ENCODE data around the gene FHL2. TPM values are rescaled to one million over a fixed set of nuclear protein-coding genes. Genes with fewer than 3 reads are reported as not detected.

FHL2 gene
- polyA plus RNA-seq, 1 donor, result 66.8 TPM

DNA sequence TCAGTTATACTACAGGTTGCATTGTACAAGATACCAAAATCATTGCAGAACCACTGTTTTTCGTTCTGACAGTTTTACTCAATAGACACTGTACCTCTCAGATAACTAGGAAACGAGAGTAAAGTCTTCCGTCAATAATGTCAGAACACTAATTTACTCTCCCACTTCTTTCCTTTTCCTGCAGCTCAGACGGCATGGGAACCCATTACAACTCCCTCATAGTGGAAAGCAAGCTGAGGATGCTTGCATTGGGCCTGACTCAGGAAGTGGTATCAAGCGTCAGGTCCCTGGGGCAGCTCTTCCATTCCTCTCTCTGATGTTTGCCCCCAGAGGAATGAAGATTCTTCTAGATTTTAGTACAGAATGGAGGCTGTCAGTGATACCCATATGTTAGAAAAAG lies 23.9 kb upstream of the FHL2 start:
- DNase-seq (ENCODE audit: low read depth), result no peak

GRCh38 chr2:105421053-105421452 lies 22.2 kb upstream of the FHL2 start:
- no peak for DNase-seq (ENCODE audit: low read depth)

DNA sequence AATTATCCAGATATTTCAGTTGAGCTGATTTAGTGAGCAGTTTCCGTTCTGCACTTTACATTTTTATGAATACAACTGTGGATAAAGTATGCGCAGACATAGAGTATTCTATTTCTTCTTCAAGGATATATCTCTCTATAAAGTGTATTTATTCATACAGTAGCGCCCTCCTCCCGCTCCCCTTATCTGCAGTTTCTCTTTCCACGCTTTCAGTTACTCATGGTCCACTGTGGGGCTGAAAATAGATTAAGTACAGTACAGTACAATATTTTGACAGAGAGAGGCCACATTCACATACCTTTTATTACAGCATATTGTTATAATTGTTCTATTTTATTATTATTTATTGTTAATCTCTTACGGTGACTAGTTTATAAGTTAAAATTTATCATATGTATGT lies 19.7 kb upstream of the FHL2 start:
- no peak for DNase-seq (ENCODE audit: low read depth)

DNA sequence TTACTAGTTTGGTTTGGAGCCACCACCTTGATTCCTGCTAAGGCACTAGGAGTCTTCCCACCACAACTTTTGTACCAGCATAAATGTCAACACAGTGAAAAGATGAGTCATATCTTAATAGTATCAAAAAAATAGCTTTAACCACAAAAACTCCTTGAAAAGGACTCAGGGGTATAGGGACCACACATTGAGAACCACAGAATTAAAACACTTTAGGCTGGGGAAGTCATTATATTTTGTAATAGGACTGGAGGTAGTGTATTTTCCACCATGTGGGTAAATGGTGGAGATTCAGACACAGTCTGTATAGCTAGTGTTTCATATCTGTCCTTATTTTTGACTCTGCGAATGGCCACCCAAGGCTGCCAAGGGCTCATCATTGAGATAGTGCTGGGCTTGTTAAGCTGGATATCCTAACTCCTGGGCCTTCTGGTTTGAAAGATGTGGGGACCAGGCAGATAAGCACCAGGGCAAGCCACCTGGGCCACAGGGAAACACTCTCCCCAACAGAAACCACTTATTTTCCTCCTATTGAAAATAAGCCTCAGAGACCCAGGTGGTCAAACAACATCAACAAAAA lies 19.1 kb upstream of the FHL2 start:
- no peak for DNase-seq (ENCODE audit: low read depth)

DNA sequence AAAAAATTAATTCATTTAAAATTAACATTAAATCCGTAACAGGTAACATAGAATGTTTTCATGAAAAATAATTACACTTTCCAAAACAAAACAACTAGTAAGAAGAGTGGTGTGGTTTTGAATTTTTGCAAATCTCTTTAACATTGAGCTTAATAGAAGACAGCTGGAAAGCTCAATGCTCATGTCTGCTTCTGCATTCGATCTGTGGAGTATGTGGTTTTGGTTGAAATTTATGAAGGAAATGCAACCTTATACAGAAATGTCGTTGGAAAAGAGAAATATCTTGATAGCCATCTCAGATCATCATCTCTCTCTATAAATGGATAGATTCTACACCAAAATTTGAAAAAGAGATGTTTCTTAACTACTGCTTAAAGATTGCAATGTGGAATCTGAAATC lies 17.3 kb upstream of the FHL2 start:
- DNase-seq (ENCODE audit: low read depth), result no peak

DNA sequence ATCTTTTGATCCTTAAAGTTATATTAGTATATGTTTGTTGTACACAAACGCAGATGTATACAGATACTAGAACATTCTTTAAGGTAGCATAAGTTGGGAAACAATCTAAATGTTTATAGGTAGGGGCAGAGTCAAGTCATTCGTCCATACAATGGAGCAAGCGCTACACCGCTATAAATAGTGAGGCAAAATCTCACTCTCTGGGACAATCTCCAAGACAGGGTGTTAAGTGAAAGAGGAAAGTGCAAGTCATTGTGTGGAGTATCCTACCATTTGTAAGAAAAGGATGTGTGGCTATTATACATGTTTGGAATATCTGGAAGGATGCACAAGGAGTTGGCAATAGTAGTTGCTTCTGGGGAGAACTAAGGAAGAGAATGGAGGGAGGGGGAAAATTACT lies 16.2 kb upstream of the FHL2 start:
- DNase-seq (ENCODE audit: low read depth), result no peak

DNA sequence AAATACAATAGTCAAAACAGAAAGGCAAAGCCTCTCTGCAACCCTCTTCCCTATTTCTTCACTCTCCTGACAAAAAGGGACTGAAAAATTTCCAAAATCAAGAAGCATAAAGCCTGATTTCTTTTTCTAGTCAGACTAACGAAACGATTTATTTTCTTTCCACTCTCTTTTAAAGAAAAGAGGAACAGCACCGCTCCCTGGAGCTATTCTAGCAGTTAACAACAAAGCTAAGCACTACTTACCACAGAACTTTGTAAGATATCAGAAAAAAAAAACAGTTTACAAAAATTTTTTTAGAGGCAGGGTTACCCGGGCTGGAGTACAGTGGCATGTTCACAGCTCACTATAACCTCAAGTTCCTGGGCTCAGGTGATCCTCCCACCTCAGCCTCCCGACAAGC lies 14.4 kb upstream of the FHL2 start:
- no peak for DNase-seq (ENCODE audit: low read depth)

DNA sequence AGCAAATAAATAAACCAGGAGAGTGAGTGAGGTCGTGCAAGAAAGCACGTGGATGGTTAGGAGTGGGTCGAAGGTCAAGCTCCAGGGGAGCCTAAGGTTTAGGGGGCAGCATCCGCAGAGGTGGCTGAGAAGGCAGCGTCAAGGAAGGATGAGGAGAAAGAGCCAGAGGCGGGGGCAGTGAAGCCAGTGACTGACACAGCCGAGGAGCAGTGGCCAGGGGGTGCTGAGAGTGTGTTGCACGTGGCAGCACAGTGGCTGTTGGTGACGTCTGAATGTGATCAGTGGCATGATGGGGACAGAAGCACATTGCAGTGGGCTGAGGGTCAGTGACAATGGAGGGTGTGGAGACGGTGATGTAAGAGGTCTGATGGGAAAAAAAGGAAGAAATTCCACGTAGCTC lies 13.7 kb upstream of the FHL2 start:
- DNase-seq (ENCODE audit: low read depth), result no peak

GRCh38 chr2:105411720-105412407 lies 13.0 kb upstream of the FHL2 start:
- no peak for DNase-seq (ENCODE audit: low read depth)

DNA sequence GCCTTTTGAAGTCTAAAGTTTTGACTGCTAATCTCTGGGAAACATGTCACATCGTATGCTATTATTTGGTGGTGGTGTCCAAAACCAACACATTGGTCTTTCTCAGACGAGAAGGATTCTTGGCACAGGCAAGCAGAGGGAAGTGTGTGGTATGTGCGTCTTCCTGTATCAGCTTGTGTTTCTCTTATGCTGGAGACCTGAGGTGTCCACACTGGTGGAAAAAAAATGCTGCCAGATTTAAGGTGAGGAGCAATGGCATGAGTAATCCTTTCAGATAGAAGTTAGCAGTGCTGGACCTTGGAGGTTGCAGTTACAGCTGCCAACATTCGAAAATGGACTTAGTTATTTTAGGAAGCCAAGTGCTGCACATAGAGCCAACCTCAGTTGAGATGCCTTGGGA lies 11.7 kb upstream of the FHL2 start:
- DNase-seq (ENCODE audit: low read depth), result no peak

DNA sequence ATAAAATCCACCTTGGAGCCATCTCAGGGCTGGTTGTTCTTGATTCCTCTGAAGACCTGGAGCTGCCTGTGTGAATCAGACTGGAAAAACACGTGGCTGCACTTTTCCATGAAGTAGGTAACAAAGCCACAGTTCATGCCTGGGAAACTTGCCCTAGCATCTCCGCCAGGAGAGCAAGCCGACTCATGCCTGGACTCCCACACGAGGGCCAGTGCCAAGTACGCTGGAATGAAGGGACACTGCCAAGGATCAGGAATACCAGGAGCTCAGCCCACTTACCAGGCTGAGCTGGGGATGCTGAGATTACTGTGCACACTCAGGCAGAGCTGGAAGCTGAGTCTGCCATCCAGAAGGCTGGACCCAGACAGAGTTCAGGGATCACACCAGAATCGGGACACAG lies 10.9 kb upstream of the FHL2 start:
- peak; percentile 25 for DNase-seq (ENCODE audit: low read depth)

GRCh38 chr2:105407946-105408743 lies 9.3 kb upstream of the FHL2 start:
- DNase-seq (ENCODE audit: low read depth), result no peak

- no peak for DNase-seq (ENCODE audit: low read depth)
Measured at GRCh38 chr2:105406221-105406620, 7.4 kb upstream of the FHL2 start.

- DNase-seq (ENCODE audit: low read depth), result no peak
Measured at GRCh38 chr2:105405291-105405690, 6.4 kb upstream of the FHL2 start.

DNA sequence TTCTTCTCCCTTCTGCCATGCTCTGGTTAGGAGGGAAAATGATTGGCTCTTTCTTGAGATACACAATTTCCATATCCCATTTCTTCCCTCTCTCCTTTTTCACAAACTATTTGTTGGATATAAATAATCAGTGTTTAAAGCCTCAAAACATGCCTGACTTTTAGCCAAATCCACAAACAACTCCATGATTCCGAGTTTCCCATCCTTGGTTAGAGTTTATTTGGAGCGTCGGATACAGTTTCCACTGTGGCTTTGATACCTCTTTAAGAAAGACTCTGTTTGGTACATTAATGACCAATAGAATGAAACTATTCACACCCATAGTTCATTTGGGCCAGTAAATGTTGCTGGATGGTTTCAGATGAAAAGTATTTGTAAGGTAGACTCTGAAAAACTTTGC lies 5.9 kb upstream of the FHL2 start:
- no peak for DNase-seq (ENCODE audit: low read depth)

GRCh38 chr2:105403783-105404698 lies 5.2 kb upstream of the FHL2 start:
- no peak for DNase-seq (ENCODE audit: low read depth)

- no peak for DNase-seq (ENCODE audit: low read depth)
Measured at GRCh38 chr2:105403241-105403782, 4.5 kb upstream of the FHL2 start.

GRCh38 chr2:105402809-105403208 lies 4.0 kb upstream of the FHL2 start:
- DNase-seq (ENCODE audit: low read depth), result no peak

DNA sequence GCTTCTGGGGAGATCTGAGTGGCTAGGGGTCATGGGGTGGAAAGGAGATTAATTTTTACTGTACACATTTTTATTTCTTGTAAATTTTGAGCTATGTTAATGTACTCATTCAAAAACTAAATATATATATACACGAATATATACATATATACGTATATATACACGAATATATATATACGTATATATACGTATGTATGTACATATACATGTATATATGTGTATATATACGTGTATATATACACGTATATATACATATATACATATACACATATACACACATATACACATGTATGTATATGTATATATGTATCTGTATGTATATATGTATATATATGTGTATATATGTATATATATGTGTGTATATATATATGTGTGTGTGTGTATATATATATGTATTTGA lies 3.0 kb upstream of the FHL2 start:
- no peak for DNase-seq (ENCODE audit: low read depth)

DNA sequence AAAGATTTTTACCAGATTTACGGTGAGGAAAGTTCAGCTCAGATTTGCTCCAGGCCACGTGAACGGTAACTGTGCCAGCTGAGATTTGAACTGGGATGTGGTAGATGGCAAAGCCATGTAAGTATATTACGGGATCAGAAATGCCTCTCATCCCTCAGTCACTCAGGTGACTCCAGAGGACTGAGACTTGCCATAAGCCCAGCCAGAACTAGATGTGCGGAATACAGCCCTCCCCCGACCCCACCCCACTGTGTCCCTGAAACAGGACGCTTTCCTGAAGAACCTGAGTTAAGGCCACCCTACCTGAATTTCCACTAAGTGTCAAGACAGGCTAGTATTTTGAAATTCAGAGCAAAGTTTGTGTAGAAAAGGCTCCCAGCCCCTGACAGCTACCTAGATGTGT lies 1.3 kb upstream of the FHL2 start:
- no peak for DNase-seq (ENCODE audit: low read depth)

- DNase-seq (ENCODE audit: low read depth), result no peak
Measured at GRCh38 chr2:105399207-105399861, 483 bp upstream of the FHL2 start.

Data from forelimb muscle (tissue), 1 donor.